H1 (cell line): ENCODE data around the gene ACTG1. TPM values are rescaled to one million over a fixed set of nuclear protein-coding genes. Genes with fewer than 3 reads are reported as not detected.

ENCODE experiments used
- CHD2 ChIP-seq: IDR thresholded peaks from 2 replicates; pipeline ENCODE4 v1.6.1; 2012; ENCODE audit warnings: low read length, improper control_type of control experiment
- CTCF ChIP-seq, 3 experiments: IDR thresholded peaks; 1 replicate in 2 of 3; 2 replicates in 1 of 3; pipeline versions ENCODE4 v1.5.1 to v1.6.1; 2011; ENCODE audit warnings: low read length in 3 of 3, mild to moderate bottlenecking in 3 of 3, inconsistent platforms in 2 of 3, low read depth in 1 of 3, moderate library complexity in 1 of 3; ENCODE audit not compliant: insufficient read depth in 1 of 3; ENCODE audit errors: control extremely low read depth in 1 of 3
- EZH2 ChIP-seq: fragments of 200-600 bp; sonication (generic); IDR thresholded peaks from 2 replicates; pipeline ENCODE4 v1.7.1; 2012; ENCODE audit warnings: low read depth, mild to moderate bottlenecking, moderate library complexity, low read length, inconsistent platforms; ENCODE audit not compliant: severe bottlenecking
- JUN ChIP-seq: IDR thresholded peaks from 2 replicates; pipeline ENCODE4 v1.6.1; 2011; ENCODE audit warnings: low read depth, mild to moderate bottlenecking, improper control_type of control experiment, low read length
- NANOG ChIP-seq: IDR thresholded peaks from 2 replicates; pipeline ENCODE4 v1.6.1; 2011; ENCODE audit warnings: low read length, low read depth, mild to moderate bottlenecking, inconsistent platforms; ENCODE audit not compliant: insufficient read depth, poor library complexity, severe bottlenecking
- RBBP5 ChIP-seq: IDR thresholded peaks from 2 replicates; pipeline ENCODE4 v1.7.1; 2012; ENCODE audit warnings: low read depth, mild to moderate bottlenecking, inconsistent platforms, low read length, moderate library complexity, borderline replicate concordance
- polyA plus RNA-seq, 7 experiments: library from polyadenylated mRNA; depleted of rRNA in 3 of 7; stranded (reverse) in 5 of 7; unstranded in 2 of 7; fragments of >200 nt in 5 of 7; fragments of 200-250 nt in 2 of 7; gene quantifications; 1 replicate in 5 of 7; 2 replicates in 1 of 7; 4 replicates in 1 of 7; pipeline versions ENCODE4 v1.2.1 to v1.2.3, GENCODE V29; 2011 to 2013; ENCODE audit warnings: missing spikeins in 2 of 7, mixed read lengths in 2 of 7
- total RNA-seq: library from RNA; stranded (reverse); fragmentation: NEBNext Ultra II Directional; extraction: Animal tissue kit (Norgen Biotek cat#: 25700); gene quantifications from 2 replicates; pipeline ENCODE4 v1.2.1, GENCODE V29; 2021
- TF ChIP-seq, protein P1 (sequence below): fragments of 300-600 bp; sonication (generic); IDR thresholded peaks from 2 replicates; pipeline ENCODE4 v1.7.1; 2012; ENCODE audit warnings: low read length, moderate library complexity, mild to moderate bottlenecking, inconsistent platforms; ENCODE audit not compliant: insufficient replicate concordance

Gene ACTG1
- total and polyA plus RNA-seq, 2 of the 8 experiments (the other 6 are each of a cell fraction or from before 2014, with no cell fraction given): 3,535 to 5,010 TPM

- TF ChIP-seq, protein P1, sequence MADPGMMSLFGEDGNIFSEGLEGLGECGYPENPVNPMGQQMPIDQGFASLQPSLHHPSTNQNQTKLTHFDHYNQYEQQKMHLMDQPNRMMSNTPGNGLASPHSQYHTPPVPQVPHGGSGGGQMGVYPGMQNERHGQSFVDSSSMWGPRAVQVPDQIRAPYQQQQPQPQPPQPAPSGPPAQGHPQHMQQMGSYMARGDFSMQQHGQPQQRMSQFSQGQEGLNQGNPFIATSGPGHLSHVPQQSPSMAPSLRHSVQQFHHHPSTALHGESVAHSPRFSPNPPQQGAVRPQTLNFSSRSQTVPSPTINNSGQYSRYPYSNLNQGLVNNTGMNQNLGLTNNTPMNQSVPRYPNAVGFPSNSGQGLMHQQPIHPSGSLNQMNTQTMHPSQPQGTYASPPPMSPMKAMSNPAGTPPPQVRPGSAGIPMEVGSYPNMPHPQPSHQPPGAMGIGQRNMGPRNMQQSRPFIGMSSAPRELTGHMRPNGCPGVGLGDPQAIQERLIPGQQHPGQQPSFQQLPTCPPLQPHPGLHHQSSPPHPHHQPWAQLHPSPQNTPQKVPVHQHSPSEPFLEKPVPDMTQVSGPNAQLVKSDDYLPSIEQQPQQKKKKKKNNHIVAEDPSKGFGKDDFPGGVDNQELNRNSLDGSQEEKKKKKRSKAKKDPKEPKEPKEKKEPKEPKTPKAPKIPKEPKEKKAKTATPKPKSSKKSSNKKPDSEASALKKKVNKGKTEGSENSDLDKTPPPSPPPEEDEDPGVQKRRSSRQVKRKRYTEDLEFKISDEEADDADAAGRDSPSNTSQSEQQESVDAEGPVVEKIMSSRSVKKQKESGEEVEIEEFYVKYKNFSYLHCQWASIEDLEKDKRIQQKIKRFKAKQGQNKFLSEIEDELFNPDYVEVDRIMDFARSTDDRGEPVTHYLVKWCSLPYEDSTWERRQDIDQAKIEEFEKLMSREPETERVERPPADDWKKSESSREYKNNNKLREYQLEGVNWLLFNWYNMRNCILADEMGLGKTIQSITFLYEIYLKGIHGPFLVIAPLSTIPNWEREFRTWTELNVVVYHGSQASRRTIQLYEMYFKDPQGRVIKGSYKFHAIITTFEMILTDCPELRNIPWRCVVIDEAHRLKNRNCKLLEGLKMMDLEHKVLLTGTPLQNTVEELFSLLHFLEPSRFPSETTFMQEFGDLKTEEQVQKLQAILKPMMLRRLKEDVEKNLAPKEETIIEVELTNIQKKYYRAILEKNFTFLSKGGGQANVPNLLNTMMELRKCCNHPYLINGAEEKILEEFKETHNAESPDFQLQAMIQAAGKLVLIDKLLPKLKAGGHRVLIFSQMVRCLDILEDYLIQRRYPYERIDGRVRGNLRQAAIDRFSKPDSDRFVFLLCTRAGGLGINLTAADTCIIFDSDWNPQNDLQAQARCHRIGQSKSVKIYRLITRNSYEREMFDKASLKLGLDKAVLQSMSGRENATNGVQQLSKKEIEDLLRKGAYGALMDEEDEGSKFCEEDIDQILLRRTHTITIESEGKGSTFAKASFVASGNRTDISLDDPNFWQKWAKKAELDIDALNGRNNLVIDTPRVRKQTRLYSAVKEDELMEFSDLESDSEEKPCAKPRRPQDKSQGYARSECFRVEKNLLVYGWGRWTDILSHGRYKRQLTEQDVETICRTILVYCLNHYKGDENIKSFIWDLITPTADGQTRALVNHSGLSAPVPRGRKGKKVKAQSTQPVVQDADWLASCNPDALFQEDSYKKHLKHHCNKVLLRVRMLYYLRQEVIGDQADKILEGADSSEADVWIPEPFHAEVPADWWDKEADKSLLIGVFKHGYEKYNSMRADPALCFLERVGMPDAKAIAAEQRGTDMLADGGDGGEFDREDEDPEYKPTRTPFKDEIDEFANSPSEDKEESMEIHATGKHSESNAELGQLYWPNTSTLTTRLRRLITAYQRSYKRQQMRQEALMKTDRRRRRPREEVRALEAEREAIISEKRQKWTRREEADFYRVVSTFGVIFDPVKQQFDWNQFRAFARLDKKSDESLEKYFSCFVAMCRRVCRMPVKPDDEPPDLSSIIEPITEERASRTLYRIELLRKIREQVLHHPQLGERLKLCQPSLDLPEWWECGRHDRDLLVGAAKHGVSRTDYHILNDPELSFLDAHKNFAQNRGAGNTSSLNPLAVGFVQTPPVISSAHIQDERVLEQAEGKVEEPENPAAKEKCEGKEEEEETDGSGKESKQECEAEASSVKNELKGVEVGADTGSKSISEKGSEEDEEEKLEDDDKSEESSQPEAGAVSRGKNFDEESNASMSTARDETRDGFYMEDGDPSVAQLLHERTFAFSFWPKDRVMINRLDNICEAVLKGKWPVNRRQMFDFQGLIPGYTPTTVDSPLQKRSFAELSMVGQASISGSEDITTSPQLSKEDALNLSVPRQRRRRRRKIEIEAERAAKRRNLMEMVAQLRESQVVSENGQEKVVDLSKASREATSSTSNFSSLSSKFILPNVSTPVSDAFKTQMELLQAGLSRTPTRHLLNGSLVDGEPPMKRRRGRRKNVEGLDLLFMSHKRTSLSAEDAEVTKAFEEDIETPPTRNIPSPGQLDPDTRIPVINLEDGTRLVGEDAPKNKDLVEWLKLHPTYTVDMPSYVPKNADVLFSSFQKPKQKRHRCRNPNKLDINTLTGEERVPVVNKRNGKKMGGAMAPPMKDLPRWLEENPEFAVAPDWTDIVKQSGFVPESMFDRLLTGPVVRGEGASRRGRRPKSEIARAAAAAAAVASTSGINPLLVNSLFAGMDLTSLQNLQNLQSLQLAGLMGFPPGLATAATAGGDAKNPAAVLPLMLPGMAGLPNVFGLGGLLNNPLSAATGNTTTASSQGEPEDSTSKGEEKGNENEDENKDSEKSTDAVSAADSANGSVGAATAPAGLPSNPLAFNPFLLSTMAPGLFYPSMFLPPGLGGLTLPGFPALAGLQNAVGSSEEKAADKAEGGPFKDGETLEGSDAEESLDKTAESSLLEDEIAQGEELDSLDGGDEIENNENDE: no peak
- no peak for TF ChIP-seq JUN
- TF ChIP-seq CHD2: no peak
- TF ChIP-seq EZH2: no peak
- TF ChIP-seq CTCF (IDR thresholded peaks at IDR 0.05; ENCODE audit: control extremely low read depth in 1 of 3, insufficient read depth in 1 of 3, low read depth in 1 of 3, low read length in 3 of 3): no peak
- no peak for TF ChIP-seq NANOG
- TF ChIP-seq RBBP5: no peak
Observed at GRCh38 chr17:81509972-81510784, 2.4 kb downstream of the ACTG1 start (continued).
